ENCODE results near the gene THAP9.

DNA sequence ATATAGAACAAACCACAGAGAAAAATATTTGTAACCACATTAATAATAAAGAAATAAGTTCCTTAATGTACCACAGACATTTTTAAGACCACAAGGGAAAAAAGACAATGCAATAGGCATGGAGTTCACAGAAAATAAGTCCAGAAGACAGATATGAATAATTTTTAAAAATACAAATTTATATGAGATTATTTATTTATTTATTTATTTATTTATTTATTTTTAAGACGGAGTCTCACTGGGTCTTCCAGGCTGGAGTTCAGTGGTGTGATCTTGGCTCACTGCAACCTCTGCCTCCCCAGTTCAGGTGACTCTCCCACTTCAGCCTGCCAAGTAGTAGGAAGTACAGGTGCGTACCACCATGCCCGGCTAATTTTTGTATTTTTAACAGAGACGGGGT lies 53.7 kb downstream of the THAP9 start:
- TF ChIP-seq, protein P1, sequence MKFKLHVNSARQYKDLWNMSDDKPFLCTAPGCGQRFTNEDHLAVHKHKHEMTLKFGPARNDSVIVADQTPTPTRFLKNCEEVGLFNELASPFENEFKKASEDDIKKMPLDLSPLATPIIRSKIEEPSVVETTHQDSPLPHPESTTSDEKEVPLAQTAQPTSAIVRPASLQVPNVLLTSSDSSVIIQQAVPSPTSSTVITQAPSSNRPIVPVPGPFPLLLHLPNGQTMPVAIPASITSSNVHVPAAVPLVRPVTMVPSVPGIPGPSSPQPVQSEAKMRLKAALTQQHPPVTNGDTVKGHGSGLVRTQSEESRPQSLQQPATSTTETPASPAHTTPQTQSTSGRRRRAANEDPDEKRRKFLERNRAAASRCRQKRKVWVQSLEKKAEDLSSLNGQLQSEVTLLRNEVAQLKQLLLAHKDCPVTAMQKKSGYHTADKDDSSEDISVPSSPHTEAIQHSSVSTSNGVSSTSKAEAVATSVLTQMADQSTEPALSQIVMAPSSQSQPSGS (tag by site-specific recombination; IDR thresholded peaks at IDR 0.05; ENCODE audit: low read depth) = no peak
- TF ChIP-seq ZNF747 (tag by site-specific recombination; IDR thresholded peaks at IDR 0.05) (no peak), SETDB1 (IDR thresholded peaks at IDR 0.05; ENCODE audit: insufficient read length, low read length) (no peak), CTCF (tag by site-specific recombination; IDR thresholded peaks at IDR 0.05) (no peak), SP7 (tag by site-specific recombination; IDR thresholded peaks at IDR 0.05) (no peak), ZNF138 (tag by site-specific recombination; IDR thresholded peaks at IDR 0.05; ENCODE audit: borderline replicate concordance) (no peak), TCF7L2 (IDR thresholded peaks at IDR 0.05; ENCODE audit: borderline replicate concordance, low read depth, low read length) (no peak)
- TF ChIP-seq, protein P2, sequence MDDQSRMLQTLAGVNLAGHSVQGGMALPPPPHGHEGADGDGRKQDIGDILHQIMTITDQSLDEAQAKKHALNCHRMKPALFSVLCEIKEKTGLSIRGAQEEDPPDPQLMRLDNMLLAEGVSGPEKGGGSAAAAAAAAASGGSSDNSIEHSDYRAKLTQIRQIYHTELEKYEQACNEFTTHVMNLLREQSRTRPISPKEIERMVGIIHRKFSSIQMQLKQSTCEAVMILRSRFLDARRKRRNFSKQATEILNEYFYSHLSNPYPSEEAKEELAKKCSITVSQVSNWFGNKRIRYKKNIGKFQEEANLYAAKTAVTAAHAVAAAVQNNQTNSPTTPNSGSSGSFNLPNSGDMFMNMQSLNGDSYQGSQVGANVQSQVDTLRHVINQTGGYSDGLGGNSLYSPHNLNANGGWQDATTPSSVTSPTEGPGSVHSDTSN (CRISPR knock-in tag; IDR thresholded peaks at IDR 0.05) = no peak
- TF ChIP-seq, protein P3, sequence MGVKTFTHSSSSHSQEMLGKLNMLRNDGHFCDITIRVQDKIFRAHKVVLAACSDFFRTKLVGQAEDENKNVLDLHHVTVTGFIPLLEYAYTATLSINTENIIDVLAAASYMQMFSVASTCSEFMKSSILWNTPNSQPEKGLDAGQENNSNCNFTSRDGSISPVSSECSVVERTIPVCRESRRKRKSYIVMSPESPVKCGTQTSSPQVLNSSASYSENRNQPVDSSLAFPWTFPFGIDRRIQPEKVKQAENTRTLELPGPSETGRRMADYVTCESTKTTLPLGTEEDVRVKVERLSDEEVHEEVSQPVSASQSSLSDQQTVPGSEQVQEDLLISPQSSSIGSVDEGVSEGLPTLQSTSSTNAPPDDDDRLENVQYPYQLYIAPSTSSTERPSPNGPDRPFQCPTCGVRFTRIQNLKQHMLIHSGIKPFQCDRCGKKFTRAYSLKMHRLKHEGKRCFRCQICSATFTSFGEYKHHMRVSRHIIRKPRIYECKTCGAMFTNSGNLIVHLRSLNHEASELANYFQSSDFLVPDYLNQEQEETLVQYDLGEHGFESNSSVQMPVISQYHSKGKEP (tag by site-specific recombination; IDR thresholded peaks at IDR 0.05) = no peak
